HUES6 (cell line): ENCODE results near the gene MTREX.
"Not testable (repeated sequence)": the region's sequence is repeated elsewhere in the genome, so short reads cannot be mapped to it uniquely, and the experiment has no call there.

Source experiments
- H3K27ac ChIP-seq: 2 replicates; pipeline ENCODE4 v1.7.0; 2013; ENCODE audit warnings: low read depth, mild to moderate bottlenecking, low read length, inconsistent platforms
- H3K27me3 ChIP-seq: 2 replicates; pipeline ENCODE4 v1.6.1; 2013; ENCODE audit warnings: low read length; ENCODE audit not compliant: control insufficient read depth, insufficient read depth
- H3K36me3 ChIP-seq: 2 replicates; pipeline ENCODE4 v1.6.1; 2013; ENCODE audit warnings: low read length; ENCODE audit not compliant: control insufficient read depth, insufficient read depth
- H3K4me1 ChIP-seq: 2 replicates; pipeline ENCODE4 v1.6.1; 2013; ENCODE audit warnings: low read length; ENCODE audit not compliant: control insufficient read depth, insufficient read depth
- H3K4me3 ChIP-seq: 2 replicates; pipeline ENCODE4 v1.5.1; 2013; ENCODE audit warnings: low read depth, low read length
- H3K9ac ChIP-seq: one replicate; pipeline ENCODE4 v1.6.1; 2013; ENCODE audit warnings: mild to moderate bottlenecking, low read length
- H3K9me3 ChIP-seq: 2 replicates; pipeline ENCODE4 v1.6.1; 2013; ENCODE audit warnings: low read depth, low read length; ENCODE audit not compliant: control insufficient read depth, insufficient read depth

Gene MTREX

GRCh38 chr5:55305345-55305744, 2.4 kb upstream of the MTREX start:
- no peaks in the 10 kb centered on the region for H3K9me3 ChIP-seq
- H3K4me1 ChIP-seq = peaks cover 14% of the 10 kb centered on the region
- H3K9ac ChIP-seq = no peak overlapping the region
- no peak overlapping the region for H3K4me3 ChIP-seq
- peaks cover 5% of the 10 kb centered on the region for H3K36me3 ChIP-seq
- no peaks in the 10 kb centered on the region for H3K27me3 ChIP-seq
- H3K27ac ChIP-seq = no peak overlapping the region

GRCh38 chr5:55306641-55307382, 977 bp upstream of the MTREX start:
- peak overlapping the region; percentile 98 for H3K9ac ChIP-seq
- H3K4me3 ChIP-seq = peak overlapping the region; percentile 93
- peaks cover 4% of the 10 kb centered on the region; the same call in 1 of the 2 replicates for H3K9me3 ChIP-seq
- peaks cover 14% of the 10 kb centered on the region for H3K4me1 ChIP-seq
- no peaks in the 10 kb centered on the region for H3K27me3 ChIP-seq
- H3K27ac ChIP-seq = peak overlapping the region; percentile 89
- H3K36me3 ChIP-seq = peaks cover 8% of the 10 kb centered on the region

- peak overlapping the region; percentile 89 for H3K27ac ChIP-seq
- H3K9ac ChIP-seq = peak overlapping the region; percentile 98
- no peaks in the 10 kb centered on the region for H3K27me3 ChIP-seq
- peak overlapping the region; percentile 93 for H3K4me3 ChIP-seq
- H3K9me3 ChIP-seq = peaks cover 4% of the 10 kb centered on the region; the same call in 1 of the 2 replicates
- peaks cover 15% of the 10 kb centered on the region; the same call in 1 of the 2 replicates for H3K36me3 ChIP-seq
- peaks cover 14% of the 10 kb centered on the region for H3K4me1 ChIP-seq
Measured at GRCh38 chr5:55308254-55308836, 556 bp downstream of the MTREX start.

GRCh38 chr5:55313870-55314617, 6.3 kb downstream of the MTREX start:
- Histone ChIP-seq H3K36me3 (peaks cover 27% of the 10 kb centered on the region), H3K4me3 (no peak overlapping the region), H3K27me3 (no peaks in the 10 kb centered on the region)

GRCh38 chr5:55316289-55316688, 8.5 kb downstream of the MTREX start:
- peaks cover 20% of the 10 kb centered on the region for H3K36me3 ChIP-seq
- H3K9me3 ChIP-seq = peaks cover 17% of the 10 kb centered on the region; the same call in 1 of the 2 replicates
- no peaks in the 10 kb centered on the region for H3K27me3 ChIP-seq
- H3K4me3 ChIP-seq = no peak overlapping the region
- H3K4me1 ChIP-seq = no peaks in the 10 kb centered on the region
- H3K27ac ChIP-seq = no peak overlapping the region
- no peak overlapping the region for H3K9ac ChIP-seq

More at GRCh38 chr5:55313870-55314617, 6.3 kb downstream of the MTREX start:
- no peak overlapping the region for H3K9ac ChIP-seq
- H3K27ac ChIP-seq = no peak overlapping the region
- peaks cover 6% of the 10 kb centered on the region; the same call in 1 of the 2 replicates for H3K4me1 ChIP-seq
- peaks cover 18% of the 10 kb centered on the region; the same call in 1 of the 2 replicates for H3K9me3 ChIP-seq

GRCh38 chr5:55316837-55317236, 9.0 kb downstream of the MTREX start:
- peaks cover 14% of the 10 kb centered on the region; the same call in 1 of the 2 replicates for H3K9me3 ChIP-seq
- H3K9ac ChIP-seq = no peak overlapping the region

GRCh38 chr5:55318237-55318636, 10.4 kb downstream of the MTREX start:
- Histone ChIP-seq H3K36me3 (peaks cover 14% of the 10 kb centered on the region), H3K9me3 (peaks cover 14% of the 10 kb centered on the region; the same call in 1 of the 2 replicates)
- not testable (repeated sequence) for H3K27ac ChIP-seq, H3K27me3 ChIP-seq, H3K4me1 ChIP-seq, H3K9ac ChIP-seq, H3K4me3 ChIP-seq

More at GRCh38 chr5:55316837-55317236, 9.0 kb downstream of the MTREX start:
- H3K36me3 ChIP-seq = peaks cover 19% of the 10 kb centered on the region
- no peaks in the 10 kb centered on the region for H3K27me3 ChIP-seq
- no peak overlapping the region for H3K4me3 ChIP-seq
- no peaks in the 10 kb centered on the region for H3K4me1 ChIP-seq
- H3K27ac ChIP-seq = no peak overlapping the region

- no peak overlapping the region for H3K27ac ChIP-seq
- H3K4me3 ChIP-seq = no peak overlapping the region
- H3K9ac ChIP-seq = no peak overlapping the region
- no peaks in the 10 kb centered on the region for H3K27me3 ChIP-seq
- H3K4me1 ChIP-seq = no peaks in the 10 kb centered on the region
- peaks cover 14% of the 10 kb centered on the region; the same call in 1 of the 2 replicates for H3K9me3 ChIP-seq
- peaks cover 23% of the 10 kb centered on the region for H3K36me3 ChIP-seq
Measured at GRCh38 chr5:55319491-55319890, 11.7 kb downstream of the MTREX start.

GRCh38 chr5:55320571-55320970, 12.8 kb downstream of the MTREX start:
- Histone ChIP-seq H3K4me1 (no peaks in the 10 kb centered on the region), H3K4me3 (no peak overlapping the region), H3K9ac (no peak overlapping the region), H3K36me3 (peaks cover 25% of the 10 kb centered on the region), H3K9me3 (peaks cover 11% of the 10 kb centered on the region; the same call in 1 of the 2 replicates), H3K27me3 (no peaks in the 10 kb centered on the region), H3K27ac (no peak overlapping the region)

GRCh38 chr5:55324006-55324405, 16.2 kb downstream of the MTREX start:
- peaks cover 41% of the 10 kb centered on the region for H3K36me3 ChIP-seq

More at GRCh38 chr5:55324006-55324405, 16.2 kb downstream of the MTREX start:
- Histone ChIP-seq H3K27me3 (no peaks in the 10 kb centered on the region), H3K9me3 (no peaks in the 10 kb centered on the region), H3K4me3 (no peak overlapping the region), H3K27ac (no peak overlapping the region), H3K4me1 (no peaks in the 10 kb centered on the region), H3K9ac (no peak overlapping the region)
